ENCODE data around the gene COPS3. TPM values are rescaled to one million over a fixed set of nuclear protein-coding genes. Genes with fewer than 3 reads are reported as not detected.

The COPS3 gene
- total and polyA plus RNA-seq, 11 donors = 34.7 to 108 (median 74.0) TPM

DNA sequence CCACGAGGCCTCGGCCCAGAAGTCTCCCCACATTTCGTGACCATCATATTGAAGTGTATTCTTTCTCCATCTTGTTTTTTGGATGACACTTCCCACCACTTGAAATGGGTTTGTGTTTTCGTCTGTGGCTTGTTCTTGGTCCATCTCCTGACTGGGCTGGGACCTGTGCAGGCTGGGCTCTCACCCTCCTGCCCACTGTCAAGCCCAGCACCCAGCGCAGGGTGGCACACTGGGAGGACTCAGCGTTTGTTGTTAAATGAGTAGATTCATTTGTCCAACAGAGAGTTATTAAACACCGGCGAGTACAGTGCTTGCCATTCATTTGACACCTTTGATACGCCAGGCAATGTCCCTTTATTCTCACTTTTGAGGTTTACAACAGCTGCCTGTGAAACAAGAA, 44.8 kb upstream of the COPS3 start:
- no peak for ATAC-seq
- Histone ChIP-seq H3K9me3 (no peaks in the 10 kb centered on the region), H3K4me1 (no peaks in the 10 kb centered on the region), H3K27me3 (no peaks in the 10 kb centered on the region), H3K36me3 (peaks cover 0 to 4% (median 0%) of the 10 kb centered on the region in 9 donors), H3K27ac (no peak overlapping the region), H3K4me3 (no peak overlapping the region)
- WGBS, 4 donors = 89 to 94% (median 93%) methylated on average over 9 of the region's 9 CpGs
- no peak for DNase-seq
- intact Hi-C loops (cut with DNase I) = no loop called here
- TF ChIP-seq, protein P1, sequence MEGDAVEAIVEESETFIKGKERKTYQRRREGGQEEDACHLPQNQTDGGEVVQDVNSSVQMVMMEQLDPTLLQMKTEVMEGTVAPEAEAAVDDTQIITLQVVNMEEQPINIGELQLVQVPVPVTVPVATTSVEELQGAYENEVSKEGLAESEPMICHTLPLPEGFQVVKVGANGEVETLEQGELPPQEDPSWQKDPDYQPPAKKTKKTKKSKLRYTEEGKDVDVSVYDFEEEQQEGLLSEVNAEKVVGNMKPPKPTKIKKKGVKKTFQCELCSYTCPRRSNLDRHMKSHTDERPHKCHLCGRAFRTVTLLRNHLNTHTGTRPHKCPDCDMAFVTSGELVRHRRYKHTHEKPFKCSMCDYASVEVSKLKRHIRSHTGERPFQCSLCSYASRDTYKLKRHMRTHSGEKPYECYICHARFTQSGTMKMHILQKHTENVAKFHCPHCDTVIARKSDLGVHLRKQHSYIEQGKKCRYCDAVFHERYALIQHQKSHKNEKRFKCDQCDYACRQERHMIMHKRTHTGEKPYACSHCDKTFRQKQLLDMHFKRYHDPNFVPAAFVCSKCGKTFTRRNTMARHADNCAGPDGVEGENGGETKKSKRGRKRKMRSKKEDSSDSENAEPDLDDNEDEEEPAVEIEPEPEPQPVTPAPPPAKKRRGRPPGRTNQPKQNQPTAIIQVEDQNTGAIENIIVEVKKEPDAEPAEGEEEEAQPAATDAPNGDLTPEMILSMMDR (IDR thresholded peaks at IDR 0.05) = no peak
- no peak for TF ChIP-seq POLR2A (IDR thresholded peaks at IDR 0.05)

DNA sequence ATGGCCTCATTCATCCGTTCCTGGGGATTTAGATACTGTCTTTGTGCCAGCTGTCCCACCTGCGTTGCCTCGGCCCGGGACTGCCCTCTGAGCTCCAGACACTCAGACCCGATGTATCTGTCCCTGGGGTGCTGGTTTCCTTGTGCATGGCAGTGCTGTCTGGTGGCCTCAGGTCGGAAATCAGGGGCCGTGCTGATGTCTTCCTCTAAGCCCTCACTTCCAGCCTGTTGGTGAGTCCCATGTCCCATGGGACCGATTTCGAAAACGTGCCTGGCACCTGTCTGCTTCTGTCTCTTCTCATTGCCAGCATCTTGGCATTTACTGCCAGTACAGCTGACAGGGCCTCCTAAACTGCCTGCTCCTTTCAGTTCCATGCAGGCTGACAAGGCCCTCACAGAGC, 44.2 kb upstream of the COPS3 start:
- 89 to 96% (median 92%) methylated on average over 9 to 10 of the region's 10 CpGs for WGBS, 4 donors
- TF ChIP-seq, protein P1 (IDR thresholded peaks at IDR 0.05) = no peak
- no peak for TF ChIP-seq POLR2A (IDR thresholded peaks at IDR 0.05)
- Histone ChIP-seq H3K27me3 (no peaks in the 10 kb centered on the region), H3K4me1 (no peaks in the 10 kb centered on the region), H3K36me3 (peaks cover 0 to 4% (median 0%) of the 10 kb centered on the region in 9 donors), H3K4me3 (no peak overlapping the region), H3K27ac (no peak overlapping the region), H3K9me3 (no peaks in the 10 kb centered on the region)
- intact Hi-C loops (cut with DNase I) = no loop called here
- no peak for DNase-seq
- no peak for ATAC-seq

DNA sequence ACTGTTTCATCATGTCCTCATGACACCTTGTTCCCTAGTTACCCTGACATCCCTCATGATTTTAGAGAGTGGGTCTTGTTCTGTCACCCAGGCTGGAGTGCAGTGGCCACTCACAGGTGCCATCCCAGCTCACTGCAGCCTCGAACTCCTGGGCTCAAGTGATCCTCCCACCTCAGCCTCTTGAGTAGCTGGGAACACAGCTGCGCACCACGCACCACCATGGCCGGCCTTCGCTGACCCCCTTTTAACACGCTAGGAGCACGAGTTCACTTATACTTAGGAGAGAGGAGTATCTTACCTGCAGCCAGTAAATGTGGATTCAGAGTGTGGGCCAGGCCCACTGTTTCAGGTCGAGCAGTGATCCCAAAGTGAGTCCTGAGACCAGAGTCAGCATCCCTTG, 43.6 kb upstream of the COPS3 start:
- intact Hi-C loops (cut with DNase I) = no loop called here

DNA sequence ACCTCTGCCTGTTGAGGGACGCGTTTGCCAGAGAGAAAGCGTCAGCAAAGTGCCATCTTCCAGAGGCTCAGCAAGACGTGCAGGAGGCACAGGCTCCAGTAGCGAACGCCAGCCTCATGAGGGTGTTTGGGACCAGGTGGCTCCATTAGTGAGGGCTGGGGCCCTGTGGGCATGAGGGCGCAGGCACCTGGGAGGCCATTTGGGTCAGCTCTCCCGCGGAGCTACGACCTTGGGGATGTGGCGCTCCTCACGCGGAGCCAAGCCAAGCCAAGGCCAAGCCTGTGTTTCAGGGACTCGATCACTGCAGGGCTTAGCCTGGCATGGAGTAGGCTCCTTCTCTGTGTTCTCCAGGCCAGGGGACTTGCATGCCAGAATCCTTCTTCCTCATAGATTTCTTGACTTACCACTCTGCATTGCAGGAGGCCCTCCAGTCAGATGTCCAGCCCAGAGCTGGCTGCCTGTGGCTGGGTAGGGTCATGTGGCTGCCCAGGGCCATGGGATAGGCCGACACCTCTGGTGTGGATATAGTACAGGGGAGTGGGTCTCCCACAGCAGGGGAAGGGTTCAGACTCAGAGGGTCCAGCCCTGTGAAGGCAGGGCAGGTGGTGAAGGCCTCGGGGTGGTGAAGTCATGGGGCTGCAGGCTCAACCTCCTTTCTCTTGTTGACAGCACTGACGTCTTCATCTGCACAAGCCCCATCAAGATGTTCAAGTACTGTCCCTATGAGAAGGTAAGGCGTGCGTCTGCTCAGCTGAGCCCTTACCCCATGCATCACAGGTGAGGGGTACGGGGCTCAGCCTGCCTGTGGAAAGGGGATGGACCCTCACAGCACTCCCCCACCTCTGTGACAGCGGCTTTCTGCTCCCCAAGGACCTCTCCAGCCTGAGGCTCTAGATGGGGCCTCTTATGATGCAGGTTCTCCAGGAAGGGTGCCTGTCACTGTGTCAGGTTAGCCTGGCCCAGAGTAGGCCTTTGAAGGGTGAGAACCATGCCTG, 41.8 kb upstream of the COPS3 start:
- DNase-seq = peak in 1 of 5 donors; percentile 4
- H3K9me3 ChIP-seq = no peaks in the 10 kb centered on the region
- WGBS, 4 donors = 96 to 97% (median 96%) methylated on average over 14 to 21 of the region's 21 CpGs
- TF ChIP-seq, protein P1 (IDR thresholded peaks at IDR 0.05) = no peak
- TF ChIP-seq POLR2A (IDR thresholded peaks at IDR 0.05) = no peak
- H3K27ac ChIP-seq = no peak overlapping the region
- peaks cover 0 to 4% (median 0%) of the 10 kb centered on the region in 9 donors for H3K36me3 ChIP-seq
- peak in 1 of 4 donors; percentile 30 for ATAC-seq
- intact Hi-C loops (cut with DNase I) = no loop called here
- no peaks in the 10 kb centered on the region for H3K4me1 ChIP-seq
- H3K4me3 ChIP-seq = no peak overlapping the region
- H3K27me3 ChIP-seq = no peaks in the 10 kb centered on the region

More for the DNA sequence above, 43.6 kb upstream of the COPS3 start:
- 95 to 98% (median 97%) methylated on average over 8 of the region's 8 CpGs for WGBS, 4 donors
- Histone ChIP-seq H3K27ac (no peak overlapping the region), H3K9me3 (no peaks in the 10 kb centered on the region), H3K4me1 (no peaks in the 10 kb centered on the region), H3K4me3 (no peak overlapping the region), H3K27me3 (no peaks in the 10 kb centered on the region), H3K36me3 (peaks cover 0 to 4% (median 0%) of the 10 kb centered on the region in 9 donors)
- ATAC-seq (no peak), DNase-seq (no peak)
- TF ChIP-seq POLR2A (IDR thresholded peaks at IDR 0.05) = no peak
- TF ChIP-seq, protein P1 (IDR thresholded peaks at IDR 0.05) = no peak
